Heart right ventricle (tissue), 16 donors: ENCODE measurements around the gene CD48. TPM values are rescaled to one million over a fixed set of nuclear protein-coding genes. Genes with fewer than 3 reads are reported as not detected.

Experiments
- ATAC-seq, 8 donors: fragments of 200-7000 bp; cut with Tn5 transposase; one replicate each; pipeline ENCODE4 v1.9.1; 2020; ENCODE audit warnings: mild to moderate bottlenecking in 8 of 8, moderate library complexity in 8 of 8, moderate number of reproducible peaks in 1 of 8
- DNase-seq, 2 donors: peaks; one replicate each; pipeline ENCODE4 v3.0.0-alpha.2; 2020
- H3K27ac ChIP-seq, 10 donors: fragments of 200-600 bp; sonication (generic) in 2 of 10; one replicate each; pipeline versions ENCODE4 v1.5.0 to v1.8.0; 2020 to 2022; ENCODE audit warnings: mild to moderate bottlenecking in 3 of 10
- H3K27me3 ChIP-seq, 7 donors: fragments of 200-600 bp; one replicate each; pipeline ENCODE4 v1.8.0; 2021 to 2022; ENCODE audit warnings: mild to moderate bottlenecking in 2 of 7
- H3K36me3 ChIP-seq, 9 donors: fragments of 200-600 bp; sonication (generic) in 1 of 9; one replicate each; pipeline versions ENCODE4 v1.5.0 to v1.8.0; 2020 to 2022; ENCODE audit warnings: mild to moderate bottlenecking in 2 of 9
- H3K4me1 ChIP-seq, 9 donors: fragments of 200-600 bp; sonication (generic) in 1 of 9; one replicate each; pipeline versions ENCODE4 v1.5.0 to v1.8.0; 2020 to 2022; ENCODE audit warnings: mild to moderate bottlenecking in 4 of 9
- H3K4me3 ChIP-seq, 10 donors: fragments of 200-600 bp; sonication (generic) in 2 of 10; one replicate each; pipeline versions ENCODE4 v1.5.0 to v1.8.0; 2020 to 2022; ENCODE audit warnings: mild to moderate bottlenecking in 7 of 10, moderate library complexity in 2 of 10
- H3K9me3 ChIP-seq, 11 donors: fragments of 200-600 bp in 10 of 11; sonication (generic) in 2 of 11; one replicate each; pipeline versions ENCODE4 v1.5.0 to v1.8.0; 2013 to 2022; ENCODE audit warnings: mild to moderate bottlenecking in 2 of 11, control low read depth in 1 of 11, moderate library complexity in 1 of 11
- CTCF ChIP-seq, 9 donors: fragments of 200-600 bp; sonication (generic) in 2 of 9; IDR thresholded peaks; one replicate each; pipeline versions ENCODE4 v1.5.0 to v1.8.0; 2021 to 2022; ENCODE audit warnings: antibody characterized with exemption in 9 of 9, mild to moderate bottlenecking in 5 of 9, moderate library complexity in 1 of 9
- WGBS, 2 donors: extraction: QIAGEN DNeasy Blood & Tissue Kit; methylation state at CpG; one replicate each; pipeline ENCODE4 v1.1.7; 2013; ENCODE audit warnings: inconsistent platforms in 1 of 2; 5-methylcytosine and 5-hydroxymethylcytosine counted together
- intact Hi-C, 10 donors: fragments of 100-400 bp; cut with DNase I; formaldehyde crosslinking; loops; one replicate each; pipeline versions ENCODE4 v1.11.1 to v1.14.2; 2022
- polyA plus RNA-seq, 2 donors: library from polyadenylated mRNA; stranded (reverse); fragments of 200-250 nt; gene quantifications; one replicate each; pipeline ENCODE4 v1.2.3, GENCODE V29; 2013
- total RNA-seq, 10 donors: library from RNA; stranded (reverse); fragmentation: NEBNext Ultra II Directional in 3 of 10; extraction: Animal tissue kit (Norgen Biotek cat#: 25700) in 3 of 10; gene quantifications; one replicate each; pipeline versions ENCODE4 v1.2.1 to v1.2.4, GENCODE V29; 2021 to 2023
- donor health status: Arrhythmogenic right ventricular cardiomyopathy.
- donor health status: ischemic (EF 13 %, LVEDD 7.1; RV severe dilation, severe dysfunction).
- donor health status: healthy with polysubstance abuse.
- donor health status: DM: no; HTN: yes; CAD: no.
- donor health status: DM: no; HTN: no; CAD: no.
- donor health status: ischemic (EF 25% LVEDD 6.9; RV normal size, moderate dysfunction).
- donor health status: ischemic (EF 25% LVEDD 5.7; RV mildly dilated, moderate dysfunction).
- donor health status: healthy.
- donor health status: DM: yes; HTN: yes; CAD: no.
- donor health status: Ischemic cardiomyopathy.
- donor health status: ischemic (EF 35%, LVEDD 5.7; RV mildly dilated, moderate dysfunction).
- donor health status: nonischemic (EF 11% LVEDD 7.7; RV severe dilation, severe dysfunction).
- donor health status: DM: yes; HTN: yes; CAD: no.
- donor health status: PGD.
- donor health status: ischemic (EF 29% LVEDD 5.4; RV normal size, mild dysfunction).
- donor health status: nonischemic (EF 23%, LVEDD 6.1; RV moderate dilation, normal function).

The CD48 gene
- total and polyA plus RNA-seq, 12 donors = 0.40 to 20.9 (median 0.96) TPM

GRCh38 chr1:160658814-160659193 is 52.8 kb downstream of the CD48 start:
- Histone ChIP-seq H3K36me3 (no peaks in the 10 kb centered on the region), H3K27me3 (no peaks in the 10 kb centered on the region), H3K9me3 (peaks cover 0 to 12% (median 0%) of the 10 kb centered on the region in 11 donors), H3K4me3 (no peak overlapping the region), H3K27ac (no peak overlapping the region), H3K4me1 (peaks cover 0 to 35% (median 0%) of the 10 kb centered on the region in 9 donors)
- intact Hi-C loops = no loop called here
- DNase-seq (no peak), ATAC-seq (no peak)
- no peak for TF ChIP-seq CTCF (IDR thresholded peaks at IDR 0.05)
- WGBS, 2 donors = 92 to 98% methylated on average over 2 of the region's 2 CpGs

- ATAC-seq (no peak), DNase-seq (no peak)
- 69 to 74% methylated on average over 8 of the region's 8 CpGs for WGBS, 2 donors
- H3K27ac ChIP-seq = peak overlapping the region in 4 of 10 donors; percentile 16 to 49 (median 41)
- no peak for TF ChIP-seq CTCF (IDR thresholded peaks at IDR 0.05)
- intact Hi-C loops = no loop called here
- peaks cover 0 to 12% (median 0%) of the 10 kb centered on the region in 11 donors for H3K9me3 ChIP-seq
- H3K27me3 ChIP-seq = no peaks in the 10 kb centered on the region
- H3K36me3 ChIP-seq = no peaks in the 10 kb centered on the region
- H3K4me1 ChIP-seq = peaks cover 0 to 30% (median under 1%) of the 10 kb centered on the region in 9 donors
- no peak overlapping the region for H3K4me3 ChIP-seq
Observed at GRCh38 chr1:160658162-160658813, 53.3 kb downstream of the CD48 start.

- ATAC-seq (peak in 1 of 8 donors; percentile 59), DNase-seq (no peak)
- H3K9me3 ChIP-seq = peaks cover 0 to 12% (median 0%) of the 10 kb centered on the region in 11 donors
- H3K27ac ChIP-seq = peak overlapping the region in 3 of 10 donors; percentile 16 to 44 (median 38)
- peaks cover 0 to 38% (median 7%) of the 10 kb centered on the region in 9 donors for H3K4me1 ChIP-seq
- WGBS, 2 donors = 65 to 76% methylated on average over 5 of the region's 5 CpGs
- no peak for TF ChIP-seq CTCF (IDR thresholded peaks at IDR 0.05)
- peaks cover 0 to 4% (median 0%) of the 10 kb centered on the region in 7 donors for H3K27me3 ChIP-seq
- no peaks in the 10 kb centered on the region for H3K36me3 ChIP-seq
- H3K4me3 ChIP-seq = no peak overlapping the region
- intact Hi-C loops = no loop called here
Observed at GRCh38 chr1:160657250-160657781, 54.3 kb downstream of the CD48 start.

- H3K4me3 ChIP-seq = no peak overlapping the region
- WGBS, 2 donors = 89 to 92% methylated on average over 3 of the region's 3 CpGs
- H3K9me3 ChIP-seq = peaks cover 0 to 12% (median 0%) of the 10 kb centered on the region in 11 donors
- intact Hi-C loops = no loop called here
- peaks cover 0 to 4% (median 0%) of the 10 kb centered on the region in 7 donors for H3K27me3 ChIP-seq
- H3K4me1 ChIP-seq = peaks cover 0 to 43% (median 11%) of the 10 kb centered on the region in 9 donors
- peak overlapping the region in 2 of 10 donors; percentile 1 to 23 for H3K27ac ChIP-seq
- DNase-seq = no peak
- no peak for ATAC-seq
- TF ChIP-seq CTCF (IDR thresholded peaks at IDR 0.05) = no peak
- H3K36me3 ChIP-seq = no peaks in the 10 kb centered on the region
Observed at GRCh38 chr1:160656737-160657136, 54.9 kb downstream of the CD48 start.
